Upper lobe of left lung (tissue), 4 donors: Measurements from ENCODE around the gene PSMC4.

Experiments used
- EP300 ChIP-seq, 4 donors: sonication (generic); formaldehyde crosslinking; IDR thresholded peaks; one replicate each; pipeline ENCODE4 v1.5.1; 2017; ENCODE audit warnings: antibody characterized with exemption in 4 of 4, control low read depth in 2 of 4
- POLR2A ChIP-seq, 4 donors: fragments of 450-650 bp; IDR thresholded peaks; one replicate each; pipeline ENCODE4 v1.5.1; 2016 to 2017; ENCODE audit warnings: antibody characterized with exemption in 4 of 4, mild to moderate bottlenecking in 2 of 4
- TF ChIP-seq, protein P1 (sequence below), 6 experiments: fragments of 450-650 bp in 4 of 6; fragments of 200-600 bp in 2 of 6; sonication (generic) in 2 of 6; IDR thresholded peaks; one replicate each; pipeline ENCODE4 v1.5.1; 2016 to 2019; ENCODE audit warnings: antibody characterized with exemption in 6 of 6

DNA sequence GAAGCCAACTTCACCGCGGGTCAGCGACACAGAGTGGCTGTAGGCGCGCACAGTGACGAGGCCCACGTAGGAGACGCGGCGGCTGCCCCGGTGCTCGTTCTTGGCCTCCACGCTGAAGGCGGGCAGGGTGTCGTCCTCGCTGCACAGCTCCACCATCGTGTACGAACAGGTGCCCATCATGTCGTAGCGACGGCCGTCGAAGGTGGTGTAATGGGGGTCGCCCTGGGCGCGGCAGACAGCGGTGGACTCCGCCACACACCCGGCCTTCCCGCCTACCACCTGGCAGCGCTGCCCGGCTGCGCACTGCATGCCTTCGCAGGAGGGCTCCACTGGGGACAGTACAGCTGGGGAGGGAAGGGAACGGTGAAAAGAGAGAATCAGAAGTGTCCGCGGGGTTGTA is 46.6 kb upstream of the PSMC4 start:
- TF ChIP-seq POLR2A (IDR thresholded peaks at IDR 0.05) (no peak), EP300 (IDR thresholded peaks at IDR 0.05) (no peak)
- TF ChIP-seq, protein P1, sequence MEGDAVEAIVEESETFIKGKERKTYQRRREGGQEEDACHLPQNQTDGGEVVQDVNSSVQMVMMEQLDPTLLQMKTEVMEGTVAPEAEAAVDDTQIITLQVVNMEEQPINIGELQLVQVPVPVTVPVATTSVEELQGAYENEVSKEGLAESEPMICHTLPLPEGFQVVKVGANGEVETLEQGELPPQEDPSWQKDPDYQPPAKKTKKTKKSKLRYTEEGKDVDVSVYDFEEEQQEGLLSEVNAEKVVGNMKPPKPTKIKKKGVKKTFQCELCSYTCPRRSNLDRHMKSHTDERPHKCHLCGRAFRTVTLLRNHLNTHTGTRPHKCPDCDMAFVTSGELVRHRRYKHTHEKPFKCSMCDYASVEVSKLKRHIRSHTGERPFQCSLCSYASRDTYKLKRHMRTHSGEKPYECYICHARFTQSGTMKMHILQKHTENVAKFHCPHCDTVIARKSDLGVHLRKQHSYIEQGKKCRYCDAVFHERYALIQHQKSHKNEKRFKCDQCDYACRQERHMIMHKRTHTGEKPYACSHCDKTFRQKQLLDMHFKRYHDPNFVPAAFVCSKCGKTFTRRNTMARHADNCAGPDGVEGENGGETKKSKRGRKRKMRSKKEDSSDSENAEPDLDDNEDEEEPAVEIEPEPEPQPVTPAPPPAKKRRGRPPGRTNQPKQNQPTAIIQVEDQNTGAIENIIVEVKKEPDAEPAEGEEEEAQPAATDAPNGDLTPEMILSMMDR (IDR thresholded peaks at IDR 0.05), result no peak
